Measurements from ENCODE around the gene TFF3.

DNA sequence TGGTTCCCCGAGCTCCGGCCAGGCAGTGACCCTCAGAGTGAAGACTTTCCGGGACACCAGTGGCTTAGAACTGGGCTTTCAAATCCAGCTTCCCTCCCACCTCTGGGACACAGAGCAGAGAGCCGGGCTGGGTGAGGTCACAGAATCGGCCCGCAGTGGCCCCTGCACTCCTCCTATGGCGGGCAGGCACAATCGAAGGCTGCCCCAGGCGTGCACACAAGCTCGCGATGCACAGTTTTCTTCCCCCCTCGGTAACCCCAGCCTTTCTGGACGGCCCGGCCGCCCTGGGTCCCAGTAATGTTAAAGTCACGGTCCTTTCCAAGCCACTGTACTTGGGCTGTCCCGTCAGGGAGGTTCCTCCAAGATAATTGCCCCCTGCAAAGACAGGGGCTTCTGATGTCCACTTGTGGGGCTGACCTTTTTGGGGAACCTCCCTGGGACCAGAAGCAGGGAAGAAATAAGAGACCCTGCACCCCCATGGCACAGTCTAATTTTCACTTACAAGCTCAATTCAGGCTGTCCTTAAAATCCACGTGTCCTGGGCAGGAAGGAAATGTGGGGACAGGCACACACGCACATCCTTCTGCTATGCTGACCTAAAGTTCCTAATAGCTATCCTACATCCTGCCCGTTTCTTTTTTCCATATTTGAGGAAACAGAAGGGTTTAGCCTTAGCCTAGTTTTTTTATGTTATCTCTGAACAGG, 13.7 kb downstream of the TFF3 start:
- no peak for TF ChIP-seq CTCF (IDR thresholded peaks at IDR 0.05; ENCODE audit: insufficient read depth, low read length, poor library complexity, severe bottlenecking)
- TF ChIP-seq EZH2phosphoT487 (conservative IDR thresholded peaks at IDR 0.05; ENCODE audit: low read length): no peak

All from SU-DHL-6 (cell line).